Activated effector memory CD4-positive, alpha-beta T cell treated with Interleukin-2 at 50 U/mL for 16 hours (primary cell): ENCODE results near the gene SCAMP1.
"Not testable (repeated sequence)": the region's sequence is repeated elsewhere in the genome, so short reads cannot be mapped to it uniquely, and the experiment has no call there.

Experiments
- DNase-seq: peaks from one replicate; pipeline ENCODE4 v3.0.0-alpha.2; 2020

SCAMP1 gene

DNA sequence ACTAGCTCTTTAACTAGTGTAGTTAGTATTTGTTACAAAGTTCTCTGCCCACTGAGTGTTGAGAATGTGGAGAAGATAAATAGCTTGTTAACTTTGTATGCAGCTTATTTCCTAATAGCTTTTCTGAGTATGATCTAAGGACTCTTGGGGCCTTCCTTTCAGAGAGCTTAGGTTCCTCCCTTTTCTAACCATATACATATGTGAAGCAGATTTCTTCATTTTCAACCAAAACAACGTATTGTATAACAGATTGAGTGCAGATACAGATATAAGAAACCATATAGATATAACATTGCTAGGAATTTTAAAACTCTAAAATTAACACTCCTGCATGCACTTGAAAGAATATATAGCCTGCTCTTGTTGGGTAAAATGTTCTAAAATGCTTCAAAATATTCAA, 70.4 kb downstream of the SCAMP1 start:
- no peak for DNase-seq

DNA sequence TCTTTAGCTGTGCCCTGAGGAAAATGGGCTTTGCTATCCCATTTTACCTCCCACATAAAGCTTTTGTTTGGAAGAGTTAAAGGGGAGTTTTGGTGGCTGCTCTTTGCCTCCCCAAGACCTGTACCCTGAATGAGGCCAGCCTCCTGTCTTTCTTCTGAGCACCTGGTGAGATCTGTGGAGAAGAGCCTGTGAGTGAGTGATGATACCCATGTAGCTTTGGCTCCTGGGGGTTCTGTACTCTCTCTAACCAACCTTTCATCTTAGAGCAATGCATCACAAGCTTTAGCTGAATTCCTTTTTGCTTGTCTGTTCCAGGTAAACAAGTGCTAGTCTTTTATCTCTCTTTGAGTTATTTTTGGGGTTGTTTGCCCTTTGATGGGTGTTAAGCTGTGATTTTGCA, 73.6 kb downstream of the SCAMP1 start:
- no peak for DNase-seq

DNA sequence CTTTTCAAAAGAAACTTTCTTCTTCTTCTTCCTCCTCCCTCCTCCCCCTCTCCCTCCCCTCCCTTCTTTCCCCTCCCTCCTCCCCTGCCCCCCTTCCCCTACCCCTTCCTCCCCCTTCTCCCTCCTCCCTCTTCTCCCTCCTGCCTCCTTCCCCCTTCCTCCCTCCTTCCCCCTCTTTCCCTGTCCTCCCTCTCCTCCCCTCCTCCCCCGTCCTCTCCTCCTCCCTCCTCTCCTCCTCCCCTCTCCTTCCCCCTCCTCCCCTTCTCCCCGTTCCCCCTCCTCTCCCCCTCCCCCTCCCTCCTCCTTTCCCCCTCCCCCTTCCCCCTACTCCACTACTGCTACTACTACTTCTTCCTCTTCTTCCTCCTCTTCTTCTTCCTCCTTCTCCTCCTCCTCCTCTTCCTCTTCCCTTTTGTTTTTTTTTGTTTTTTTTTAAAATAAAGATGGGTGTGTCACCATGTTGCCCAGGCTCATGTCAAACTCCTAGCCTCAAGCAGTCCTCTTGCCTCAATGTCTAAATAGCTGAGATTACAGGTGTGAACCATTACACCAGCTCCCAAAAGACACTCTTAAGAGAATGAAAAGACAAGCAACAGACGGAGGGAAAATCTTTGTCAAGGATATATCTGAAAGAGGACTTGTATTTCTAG, 87.5 kb downstream of the SCAMP1 start:
- no peak for DNase-seq

DNA sequence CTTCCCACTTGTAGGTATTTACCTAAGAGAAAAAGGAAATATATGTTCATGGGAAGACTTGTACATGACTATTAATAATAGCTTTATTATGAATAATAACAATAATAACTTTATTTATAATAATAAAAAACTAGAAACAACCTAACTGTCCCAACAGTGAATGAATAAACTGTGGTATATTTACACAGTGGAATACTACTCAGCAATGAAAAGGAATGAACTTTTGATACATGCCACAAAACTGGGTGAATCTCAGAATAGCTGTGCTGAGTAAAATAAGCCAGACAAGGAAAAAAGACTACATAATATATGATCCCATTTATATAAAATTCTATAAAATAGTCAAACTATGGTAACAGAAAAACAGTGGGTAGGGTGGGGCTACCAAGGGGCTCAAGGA, 88.7 kb downstream of the SCAMP1 start:
- no peak for DNase-seq

DNA sequence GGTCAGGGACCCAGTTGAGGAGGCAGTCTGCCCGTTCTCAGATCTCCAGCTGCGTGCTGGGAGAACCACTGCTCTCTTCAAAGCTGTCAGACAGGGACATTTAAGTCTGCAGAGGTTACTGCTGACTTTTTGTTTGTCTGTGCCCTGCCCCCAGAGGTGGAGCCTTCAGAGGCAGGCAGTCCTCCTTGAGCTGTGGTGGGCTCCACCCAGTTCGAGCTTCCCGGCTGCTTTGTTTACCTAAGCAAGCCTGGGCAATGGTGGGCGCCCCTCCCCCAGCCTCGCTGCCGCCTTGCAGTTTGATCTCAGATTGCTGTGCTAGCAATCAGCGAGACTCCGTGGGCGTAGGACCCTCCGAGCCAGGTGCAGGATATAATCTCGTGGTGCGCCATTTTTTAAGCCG, 97.1 kb downstream of the SCAMP1 start:
- DNase-seq: not testable (repeated sequence)

DNA sequence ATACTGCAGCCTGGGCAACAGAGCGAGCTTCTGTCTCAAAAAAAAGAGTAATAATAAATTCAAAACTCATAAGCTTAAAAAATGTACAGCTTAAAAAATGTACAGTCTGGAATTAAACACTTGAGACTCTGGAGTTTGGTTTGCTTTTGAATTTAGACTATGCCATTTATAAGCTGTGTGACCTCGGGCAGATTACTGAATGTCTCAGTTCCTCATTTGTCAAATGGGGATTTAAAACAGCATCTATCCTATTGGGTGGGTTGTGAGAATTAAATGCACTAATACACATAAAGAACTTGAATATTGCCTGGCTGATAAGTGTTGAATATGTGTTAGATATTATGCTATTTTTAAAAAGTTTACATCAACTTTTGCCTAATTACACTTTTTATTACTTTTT, 98.4 kb downstream of the SCAMP1 start:
- DNase-seq: no peak

DNA sequence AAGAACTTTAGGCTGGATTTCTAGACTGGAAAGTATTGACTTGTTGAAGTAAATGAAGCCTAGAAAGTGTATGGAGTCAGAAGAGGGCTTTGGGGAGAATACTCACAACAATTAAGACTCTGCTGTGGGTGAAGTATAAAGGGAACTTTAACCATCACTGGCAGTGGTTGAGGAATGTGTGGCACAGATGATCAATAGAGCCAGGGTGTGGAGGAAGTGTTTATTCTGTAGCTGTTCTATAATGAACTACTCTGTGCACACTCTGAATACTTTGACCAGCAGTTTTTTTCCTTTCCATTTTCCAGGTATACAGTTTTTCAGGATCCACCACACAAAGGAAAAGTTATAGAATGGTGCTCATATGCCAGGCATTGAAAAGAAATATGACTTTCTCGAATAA, 106.7 kb downstream of the SCAMP1 start:
- DNase-seq: no peak

DNA sequence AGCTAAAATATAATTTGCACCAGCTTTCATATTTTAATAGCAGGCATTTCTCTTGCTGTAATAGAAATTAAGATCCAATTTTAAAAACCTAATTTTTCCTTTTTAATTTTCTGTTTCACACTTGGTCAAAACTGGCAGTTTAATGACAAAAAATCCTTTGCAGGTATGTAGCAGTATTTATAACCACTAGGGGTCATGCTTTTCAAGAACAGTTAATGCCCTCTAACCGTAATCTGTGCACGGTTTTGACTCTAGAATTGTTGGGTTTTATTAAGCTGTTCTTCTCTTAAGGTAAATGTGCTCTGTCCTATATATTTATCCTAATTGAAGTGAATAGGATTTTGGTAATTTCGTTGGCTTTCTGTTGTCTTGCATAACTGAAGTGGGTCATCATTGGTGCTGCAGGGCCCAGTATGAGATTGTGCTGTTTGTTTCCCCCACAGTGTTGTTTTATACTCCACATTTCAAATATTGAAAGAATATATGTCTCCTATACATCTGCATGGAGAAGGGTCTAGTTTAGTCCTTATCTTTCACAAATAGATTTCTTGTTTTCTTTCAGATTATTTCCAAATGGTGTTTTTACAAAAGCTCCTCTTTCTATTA, 107.4 kb downstream of the SCAMP1 start:
- no peak for DNase-seq

DNA sequence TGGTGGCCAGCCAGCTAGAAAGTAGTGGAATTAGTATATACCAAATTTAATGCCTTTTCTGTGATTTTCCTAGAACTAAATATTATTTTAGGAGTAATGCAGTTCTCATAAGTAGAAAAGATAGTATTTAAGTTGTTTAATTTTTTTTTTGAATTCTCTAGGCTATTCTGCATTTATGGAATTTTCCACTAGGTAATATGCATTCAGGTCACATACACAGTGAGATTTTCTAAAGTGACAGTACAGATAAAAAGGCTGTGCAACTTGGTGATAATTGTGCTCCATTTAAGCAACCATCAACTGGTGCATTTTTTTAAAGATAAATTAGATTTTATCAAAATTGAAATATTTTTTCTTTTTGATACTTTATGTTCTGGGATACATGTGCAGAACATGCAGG, 111.5 kb downstream of the SCAMP1 start:
- DNase-seq: no peak

DNA sequence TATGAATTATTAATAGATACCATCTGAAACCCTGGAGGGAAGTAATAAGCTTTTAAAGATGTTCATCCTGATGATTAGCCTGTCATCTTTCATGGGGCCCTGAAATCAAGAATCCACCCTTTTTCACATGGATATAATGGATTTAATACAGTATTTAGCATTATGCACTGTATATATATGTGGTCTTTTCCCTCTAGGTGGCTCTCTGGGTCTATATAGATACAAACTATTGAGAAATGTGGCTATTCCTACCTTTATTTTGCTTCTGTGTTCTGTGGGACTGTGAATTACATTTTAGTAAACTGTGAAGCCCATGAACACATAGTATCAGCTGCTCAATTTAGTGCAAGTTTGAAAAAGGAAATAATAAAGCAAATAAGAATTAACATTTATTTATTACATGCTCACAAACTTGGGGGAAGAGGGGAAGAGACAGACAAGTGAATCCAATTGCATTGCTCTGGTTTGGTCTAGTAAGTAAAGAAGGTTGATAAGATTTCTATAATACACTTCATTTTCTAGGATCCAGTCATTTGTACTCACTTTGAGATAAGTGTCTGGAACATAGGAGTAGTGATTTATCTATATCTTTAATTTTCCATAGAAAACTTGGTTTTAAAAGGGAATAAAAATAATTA, 112.2 kb downstream of the SCAMP1 start:
- DNase-seq: no peak

DNA sequence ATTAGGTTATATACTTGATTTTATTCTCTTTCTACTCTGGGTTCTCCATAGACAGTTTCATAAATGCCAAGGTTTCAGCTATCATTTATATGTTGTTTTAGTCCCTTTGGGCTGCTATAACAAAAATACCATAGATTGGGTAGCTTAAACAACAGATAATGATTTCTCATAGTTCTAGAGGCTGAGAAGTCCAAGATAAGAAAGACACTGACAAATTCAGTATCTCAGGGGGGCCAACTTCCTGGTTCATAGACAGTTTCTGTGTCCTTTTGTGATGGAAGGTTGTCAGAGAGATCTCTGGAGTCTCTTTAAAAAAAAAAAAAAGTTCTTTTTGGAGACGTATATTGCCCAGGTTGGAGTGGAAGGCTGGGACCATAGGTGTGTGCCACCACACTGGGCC, 113.3 kb downstream of the SCAMP1 start:
- DNase-seq: no peak

DNA sequence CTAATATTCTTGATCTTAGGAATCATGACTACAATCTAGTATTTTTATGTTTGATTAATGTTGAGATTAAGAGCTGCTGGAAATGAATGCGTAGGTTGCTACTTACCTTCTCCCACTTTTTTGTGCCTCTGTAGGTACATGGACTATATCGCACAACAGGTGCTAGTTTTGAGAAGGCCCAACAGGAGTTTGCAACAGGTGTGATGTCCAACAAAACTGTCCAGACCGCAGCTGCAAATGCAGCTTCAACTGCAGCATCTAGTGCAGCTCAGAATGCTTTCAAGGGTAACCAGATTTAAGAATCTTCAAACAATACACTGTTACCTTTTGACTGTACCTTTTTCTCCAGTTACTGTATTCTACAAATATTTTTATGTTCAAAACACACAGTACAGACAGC, 115.0 kb downstream of the SCAMP1 start:
- no peak for DNase-seq

DNA sequence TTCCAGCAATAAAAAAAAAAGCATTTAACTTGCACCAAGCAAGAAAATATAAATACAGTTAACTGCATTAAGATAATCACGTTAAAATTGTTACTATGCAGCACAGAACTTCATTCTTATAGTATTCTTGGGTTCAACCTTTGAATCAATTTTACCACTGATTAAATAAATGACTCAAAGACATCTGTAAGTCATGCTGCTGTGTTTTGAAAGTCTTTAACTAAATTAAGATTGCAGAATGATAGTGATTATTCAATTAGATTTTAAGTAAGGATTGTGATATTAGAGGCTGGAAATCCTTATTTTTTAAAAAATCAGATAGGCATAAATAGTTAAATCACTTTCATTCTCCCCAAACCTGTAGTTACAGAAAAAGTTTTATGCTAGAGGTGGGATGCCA, 116.4 kb downstream of the SCAMP1 start:
- DNase-seq: no peak

DNA sequence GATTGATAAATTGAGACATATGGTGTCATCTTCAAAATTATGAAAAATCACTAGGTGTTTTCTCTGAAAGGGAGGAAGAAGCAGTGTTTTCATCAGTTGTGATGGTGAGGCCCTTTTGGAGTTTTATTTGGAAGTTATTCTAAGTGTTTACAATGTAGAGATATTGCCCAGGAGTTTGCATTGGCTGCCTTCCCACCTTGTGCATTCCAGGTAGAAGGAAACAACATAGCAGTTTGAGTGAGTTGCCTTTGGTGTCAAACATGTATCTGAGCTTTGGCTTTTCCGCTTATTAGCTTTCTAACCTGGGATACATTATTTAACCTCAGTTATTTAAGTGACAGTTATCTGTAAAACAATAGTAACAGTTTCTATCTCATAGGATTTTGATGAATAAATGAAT, 122.5 kb downstream of the SCAMP1 start:
- no peak for DNase-seq

DNA sequence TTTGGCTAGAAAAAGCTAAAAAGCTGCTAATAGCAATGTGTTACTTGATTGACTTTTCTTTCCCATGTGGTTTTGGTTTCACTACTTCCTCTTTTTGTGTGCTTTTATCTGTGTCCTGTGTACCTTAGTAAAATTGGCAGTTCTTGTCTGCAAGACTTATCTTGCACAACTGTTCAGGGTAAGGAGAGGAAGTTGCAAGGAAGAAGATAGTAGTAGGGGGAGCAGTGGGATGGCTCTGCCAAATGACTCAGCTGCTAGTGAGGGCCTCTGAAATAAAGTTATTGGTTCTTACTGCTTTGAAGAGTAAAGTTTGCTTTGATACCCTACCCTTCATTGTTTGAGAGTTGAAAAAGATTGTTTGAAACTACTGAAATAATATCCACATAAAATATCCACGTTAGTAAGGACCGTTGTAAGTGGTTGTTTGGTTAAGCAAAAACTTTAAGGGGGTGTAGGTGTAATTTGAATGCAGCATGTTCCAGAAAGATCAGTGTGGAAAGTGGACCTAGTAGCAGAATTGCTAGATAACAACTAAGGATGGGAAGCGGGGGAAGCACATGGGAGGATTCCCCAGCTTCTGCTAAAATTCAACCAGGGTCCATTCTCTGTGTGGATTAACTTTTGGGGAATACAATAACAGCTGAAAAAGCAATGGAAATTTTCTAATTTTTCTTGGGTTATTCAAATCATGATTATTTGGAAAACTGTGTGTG, 123.5 kb downstream of the SCAMP1 start:
- DNase-seq: no peak

DNA sequence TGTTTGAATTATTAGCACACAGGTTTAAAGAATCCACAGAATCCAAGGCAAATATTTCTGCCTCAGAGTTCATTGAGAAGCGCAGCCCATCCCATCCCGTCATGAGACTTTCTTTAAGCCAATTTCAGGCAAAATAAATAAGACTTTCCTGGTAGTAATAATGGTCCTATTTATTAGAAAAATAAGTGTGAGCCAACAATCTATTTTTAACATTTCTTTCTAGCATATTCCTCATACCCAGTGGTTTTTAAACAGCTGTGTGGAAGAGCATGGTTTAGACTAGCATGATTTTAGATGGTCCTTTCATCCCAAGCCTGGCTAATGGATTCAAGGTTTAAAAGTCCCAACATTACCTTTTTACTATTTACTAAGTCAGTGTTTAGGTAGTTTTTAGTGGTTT, 125.8 kb downstream of the SCAMP1 start:
- no peak for DNase-seq

DNA sequence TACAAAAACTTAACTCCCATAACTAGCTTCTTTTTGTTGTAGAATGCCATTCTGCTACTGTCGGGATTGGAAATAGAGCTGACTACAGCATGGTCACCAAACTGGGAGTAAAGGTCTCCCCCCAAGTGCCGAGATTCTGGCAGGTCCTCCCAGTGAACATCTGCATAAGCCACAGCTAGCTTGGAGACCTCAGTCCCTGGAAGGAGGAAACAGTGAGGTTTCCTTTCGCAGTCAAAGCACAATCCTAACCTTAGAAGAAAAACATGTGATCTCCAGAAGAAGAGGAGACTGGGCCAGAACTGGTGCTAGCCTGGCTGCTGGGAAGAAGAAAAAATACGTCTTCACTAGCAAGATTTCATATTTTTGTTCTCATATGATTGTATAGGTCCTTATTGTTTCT, 127.4 kb downstream of the SCAMP1 start:
- no peak for DNase-seq

DNA sequence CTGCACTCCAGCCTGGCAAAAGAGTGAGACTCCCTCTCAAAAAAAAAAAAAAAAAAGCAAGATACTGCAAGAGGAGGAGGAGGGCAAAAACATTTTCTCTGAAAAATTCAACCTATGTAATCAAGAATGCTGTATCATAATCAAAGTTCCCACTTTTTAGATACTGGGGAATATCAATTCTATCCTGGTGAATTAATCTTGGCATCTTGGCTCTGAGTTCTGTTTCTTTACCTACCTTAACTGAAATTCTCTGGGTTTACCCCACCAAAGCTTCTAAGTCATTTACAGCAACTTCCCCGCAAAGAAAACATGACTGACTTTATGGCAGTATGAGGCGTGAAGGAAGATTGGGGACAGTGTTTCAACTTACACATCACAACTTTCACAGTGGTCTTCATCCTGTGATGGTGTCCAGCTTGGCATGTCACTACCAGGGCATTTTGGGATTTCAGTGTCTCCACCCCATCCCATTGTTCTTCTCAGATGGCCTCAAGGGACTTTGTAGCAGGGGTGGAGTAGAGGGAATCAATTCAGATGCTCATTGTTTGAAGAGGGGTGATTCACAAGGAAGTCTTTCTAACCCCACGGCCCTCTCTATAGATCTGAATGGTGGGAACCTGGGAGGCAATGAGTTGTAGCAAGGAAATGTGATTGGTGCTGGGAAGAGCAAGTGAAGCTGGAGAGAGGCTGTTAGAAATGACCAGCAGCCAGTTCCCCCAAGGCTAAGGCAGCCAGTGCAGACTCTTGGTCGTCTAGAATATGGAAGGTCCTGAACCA, 130.5 kb downstream of the SCAMP1 start:
- no peak for DNase-seq

DNA sequence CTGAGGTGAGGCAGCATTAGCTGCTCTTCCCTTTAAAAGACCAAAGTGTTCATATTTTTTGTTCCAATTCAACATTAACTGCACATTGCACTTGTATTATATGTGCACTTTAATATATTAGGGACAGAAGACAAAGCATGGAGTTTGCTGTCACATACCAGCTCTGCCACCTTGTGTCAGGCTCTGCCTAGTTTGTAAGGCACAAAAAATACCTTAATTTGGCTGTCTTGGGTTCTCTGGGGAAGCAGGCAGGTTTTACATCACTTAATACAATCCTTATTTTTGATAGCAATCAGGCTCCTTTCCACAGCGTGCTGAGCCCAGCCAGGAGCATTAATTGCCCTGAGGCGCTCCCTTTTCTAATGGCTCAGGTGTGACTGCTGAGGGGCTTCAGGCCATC, 131.8 kb downstream of the SCAMP1 start:
- no peak for DNase-seq

DNA sequence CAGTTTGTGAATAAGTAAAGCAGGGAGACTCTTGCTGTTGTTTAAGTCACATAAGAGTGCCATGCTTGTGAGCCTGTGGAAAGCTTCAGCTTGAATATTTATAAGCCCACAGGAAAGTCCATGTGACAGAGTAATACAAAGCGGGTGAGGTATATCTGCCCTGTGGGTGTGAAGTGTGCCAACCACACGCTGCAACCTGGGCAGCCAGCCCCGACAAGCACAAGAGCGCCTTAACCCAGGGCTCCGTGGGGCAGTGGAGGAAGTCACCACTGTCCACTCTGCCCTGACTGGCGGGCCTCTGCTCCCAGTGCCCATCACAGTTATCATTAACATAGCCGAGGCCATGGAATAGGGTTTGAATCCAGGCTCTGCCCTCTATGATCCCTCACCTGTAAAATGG, 132.2 kb downstream of the SCAMP1 start:
- no peak for DNase-seq

DNA sequence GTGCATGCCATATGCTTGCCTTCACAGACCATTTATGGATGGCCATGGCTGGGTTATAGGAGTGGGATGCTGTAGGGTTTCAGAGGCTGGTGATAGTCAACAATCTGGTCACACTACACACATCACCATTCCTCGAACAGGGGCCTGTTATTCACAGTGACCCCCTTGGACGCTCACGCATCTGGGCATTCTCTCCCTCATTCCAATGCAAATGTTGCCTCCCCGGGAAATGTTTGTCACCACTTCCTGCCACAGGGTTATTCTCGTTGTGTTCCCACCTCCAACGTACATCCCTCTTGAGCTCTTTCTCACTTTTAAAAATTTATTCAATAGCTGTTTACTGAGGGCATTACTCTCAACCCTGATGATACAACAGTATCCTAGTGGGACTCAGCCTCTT, 135.4 kb downstream of the SCAMP1 start:
- DNase-seq: no peak

DNA sequence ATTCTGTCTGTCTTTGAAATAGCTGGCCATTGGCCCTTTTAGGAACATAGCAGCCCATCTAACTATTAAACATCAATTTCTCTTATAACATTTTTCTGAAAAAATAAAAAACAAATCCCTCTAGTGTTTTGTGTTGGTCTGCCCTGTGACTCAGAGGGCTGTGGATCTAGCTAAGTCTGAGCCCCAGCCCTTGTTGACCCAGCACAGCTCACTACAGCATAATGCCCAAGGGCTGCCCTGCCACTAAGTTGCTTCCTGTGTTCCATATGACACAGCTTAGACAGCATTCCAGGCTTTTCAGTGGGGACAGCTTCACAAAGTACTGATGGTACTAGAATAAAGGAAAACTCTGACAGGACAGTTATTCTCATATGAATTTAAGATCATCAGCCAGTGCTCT, 136.0 kb downstream of the SCAMP1 start:
- DNase-seq: no peak
